Loucy (cell line): ENCODE results near the gene PRRC2B.

Experiments used
- H2AFZ ChIP-seq: fragments of 200-600 bp; sonication (generic); 2 replicates; pipeline ENCODE4 v1.6.0; 2016; ENCODE audit warnings: antibody characterized with exemption, mild to moderate bottlenecking, low read length, moderate library complexity
- H3F3A ChIP-seq: fragments of 200-600 bp; 2 replicates; pipeline ENCODE4 v1.6.0; 2016; ENCODE audit warnings: antibody characterized with exemption, low read depth, mild to moderate bottlenecking
- H3K27me3 ChIP-seq: fragments of 200-600 bp; sonication (generic); 2 replicates; pipeline ENCODE4 v1.6.1; 2014; ENCODE audit warnings: low read length, mild to moderate bottlenecking; ENCODE audit not compliant: insufficient read depth, poor library complexity, severe bottlenecking
- H3K36me3 ChIP-seq: fragments of 200-600 bp; sonication (generic); 2 replicates; pipeline ENCODE4 v1.6.1; 2016; ENCODE audit warnings: low read length; ENCODE audit not compliant: insufficient read depth
- H3K4me1 ChIP-seq: fragments of 200-600 bp; sonication (generic); 2 replicates; pipeline ENCODE4 v1.5.1; 2014; ENCODE audit warnings: low read length, mild to moderate bottlenecking; ENCODE audit not compliant: insufficient read depth, poor library complexity, severe bottlenecking
- H3K4me2 ChIP-seq: fragments of 200-600 bp; sonication (generic); 2 replicates; pipeline ENCODE4 v1.6.0; 2014; ENCODE audit warnings: antibody characterized with exemption, low read length, low read depth, mild to moderate bottlenecking; ENCODE audit not compliant: poor library complexity, severe bottlenecking
- H3K4me3 ChIP-seq: fragments of 200-600 bp; sonication (generic); 2 replicates; pipeline ENCODE4 v1.5.1; 2014; ENCODE audit warnings: low read length, mild to moderate bottlenecking, mixed read lengths; ENCODE audit not compliant: poor library complexity, severe bottlenecking
- H3K79me2 ChIP-seq: fragments of 200-600 bp; sonication (generic); 2 replicates; pipeline ENCODE4 v1.6.1; 2014; ENCODE audit warnings: low read length; ENCODE audit not compliant: insufficient read depth
- H3K9ac ChIP-seq: fragments of 200-600 bp; sonication (generic); 2 replicates; pipeline ENCODE4 v1.6.0; 2014; ENCODE audit warnings: mild to moderate bottlenecking, low read depth, low read length, moderate library complexity; ENCODE audit not compliant: poor library complexity, severe bottlenecking
- H3K9me2 ChIP-seq: fragments of 200-600 bp; sonication (generic); replicated peaks from 2 replicates; pipeline ENCODE4 v1.6.1; 2016; ENCODE audit warnings: low read depth, low read length, mixed read lengths
- H3K9me3 ChIP-seq: fragments of 200-600 bp; sonication (generic); 2 replicates; pipeline ENCODE4 v1.6.1; 2014; ENCODE audit warnings: mild to moderate bottlenecking, antibody characterized with exemption, low read length, low read depth; ENCODE audit not compliant: insufficient read depth
- H4K20me1 ChIP-seq: fragments of 200-600 bp; sonication (generic); 2 replicates; pipeline ENCODE4 v1.6.0; 2014; ENCODE audit warnings: antibody characterized with exemption, low read length, mild to moderate bottlenecking; ENCODE audit not compliant: insufficient read depth, poor library complexity, severe bottlenecking
- EZH2phosphoT487 ChIP-seq: fragments of 200-600 bp; IDR thresholded peaks from 2 replicates; pipeline ENCODE4 v1.6.1; 2018; ENCODE audit warnings: antibody characterized with exemption, mild to moderate bottlenecking, moderate library complexity, borderline replicate concordance
- TF ChIP-seq, protein P1 (sequence below): fragments of 200-600 bp; sonication (generic); conservative IDR thresholded peaks from 2 replicates; pipeline ENCODE4 v1.5.1; 2014; ENCODE audit warnings: mild to moderate bottlenecking, antibody characterized with exemption, low read length

PRRC2B gene

DNA sequence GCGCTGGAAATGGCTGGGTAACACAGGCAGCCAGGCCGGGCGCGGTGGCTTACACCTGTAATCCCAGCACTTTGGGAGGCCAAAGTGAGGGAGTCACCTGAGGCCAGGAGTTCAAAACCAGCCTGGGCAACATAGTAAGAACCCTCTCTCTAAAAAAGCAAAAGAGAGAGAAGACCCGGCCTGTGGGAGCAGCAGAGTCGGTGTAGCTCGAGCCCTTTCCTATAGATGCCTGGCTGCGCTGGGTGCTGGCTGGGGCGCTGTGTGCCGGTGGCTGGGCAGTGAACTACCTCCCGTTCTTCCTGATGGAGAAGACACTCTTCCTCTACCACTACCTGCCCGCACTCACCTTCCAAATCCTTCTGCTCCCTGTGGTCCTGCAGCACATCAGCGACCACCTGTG is 127.9 kb downstream of the PRRC2B start:
- no peaks in the 10 kb centered on the region for H3F3A ChIP-seq
- H3K9me3 ChIP-seq, result no peaks in the 10 kb centered on the region
- H2AFZ ChIP-seq, result no peak overlapping the region
- H3K79me2 ChIP-seq, result no peaks in the 10 kb centered on the region
- H4K20me1 ChIP-seq, result no peaks in the 10 kb centered on the region
- H3K9ac ChIP-seq, result no peak overlapping the region
- no peaks in the 10 kb centered on the region for H3K9me2 ChIP-seq
- H3K36me3 ChIP-seq, result peaks cover 59% of the 10 kb centered on the region; the same call in 1 of the 2 replicates
- no peak overlapping the region for H3K4me2 ChIP-seq
- H3K27me3 ChIP-seq, result no peaks in the 10 kb centered on the region
- no peaks in the 10 kb centered on the region for H3K4me1 ChIP-seq
- no peak for TF ChIP-seq EZH2phosphoT487
- TF ChIP-seq, protein P1, sequence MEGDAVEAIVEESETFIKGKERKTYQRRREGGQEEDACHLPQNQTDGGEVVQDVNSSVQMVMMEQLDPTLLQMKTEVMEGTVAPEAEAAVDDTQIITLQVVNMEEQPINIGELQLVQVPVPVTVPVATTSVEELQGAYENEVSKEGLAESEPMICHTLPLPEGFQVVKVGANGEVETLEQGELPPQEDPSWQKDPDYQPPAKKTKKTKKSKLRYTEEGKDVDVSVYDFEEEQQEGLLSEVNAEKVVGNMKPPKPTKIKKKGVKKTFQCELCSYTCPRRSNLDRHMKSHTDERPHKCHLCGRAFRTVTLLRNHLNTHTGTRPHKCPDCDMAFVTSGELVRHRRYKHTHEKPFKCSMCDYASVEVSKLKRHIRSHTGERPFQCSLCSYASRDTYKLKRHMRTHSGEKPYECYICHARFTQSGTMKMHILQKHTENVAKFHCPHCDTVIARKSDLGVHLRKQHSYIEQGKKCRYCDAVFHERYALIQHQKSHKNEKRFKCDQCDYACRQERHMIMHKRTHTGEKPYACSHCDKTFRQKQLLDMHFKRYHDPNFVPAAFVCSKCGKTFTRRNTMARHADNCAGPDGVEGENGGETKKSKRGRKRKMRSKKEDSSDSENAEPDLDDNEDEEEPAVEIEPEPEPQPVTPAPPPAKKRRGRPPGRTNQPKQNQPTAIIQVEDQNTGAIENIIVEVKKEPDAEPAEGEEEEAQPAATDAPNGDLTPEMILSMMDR, result no peak
- H3K4me3 ChIP-seq, result no peak overlapping the region

DNA sequence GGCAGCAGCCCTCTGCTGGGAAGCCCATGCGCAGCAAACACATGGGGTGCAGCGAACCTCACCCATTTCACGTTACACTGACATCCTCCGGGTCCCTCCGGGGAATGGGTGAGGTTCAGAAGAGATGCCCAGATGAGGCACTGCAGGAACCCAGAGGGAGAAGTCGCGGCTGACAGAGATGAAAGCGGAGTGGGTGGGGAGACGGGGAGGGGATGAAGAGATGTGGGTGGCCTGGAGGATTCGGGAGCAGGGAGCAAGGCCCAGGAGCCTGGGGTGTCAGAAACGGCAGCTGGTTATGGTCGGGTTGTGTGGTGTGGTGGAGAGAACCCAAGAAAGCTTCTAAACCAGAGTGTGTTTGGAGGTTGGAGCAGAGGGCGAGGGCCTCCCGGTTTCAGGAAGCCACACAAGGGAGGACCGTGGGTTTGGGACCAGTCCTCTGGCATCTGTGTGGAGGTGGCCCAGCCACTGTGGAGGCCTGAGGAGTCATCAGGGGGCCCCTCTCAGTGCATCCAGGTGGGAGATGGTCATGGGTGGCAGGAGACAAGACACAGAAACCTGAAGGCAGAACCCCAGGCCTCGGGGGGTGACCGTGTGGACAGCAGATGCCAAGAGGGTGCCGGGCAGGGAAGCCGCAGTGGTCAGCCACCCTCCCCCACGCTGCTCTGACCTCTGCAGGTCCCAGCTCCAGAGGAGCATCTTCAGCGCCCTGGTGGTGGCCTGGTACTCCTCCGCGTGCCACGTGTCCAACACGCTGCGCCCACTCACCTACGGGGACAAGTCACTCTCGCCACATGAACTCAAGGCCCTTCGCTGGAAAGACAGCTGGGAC is 128.6 kb downstream of the PRRC2B start:
- Histone ChIP-seq H2AFZ (no peak overlapping the region), H3K4me2 (no peak overlapping the region), H4K20me1 (no peaks in the 10 kb centered on the region), H3K9ac (no peak overlapping the region), H3K27me3 (no peaks in the 10 kb centered on the region), H3K79me2 (no peaks in the 10 kb centered on the region), H3K36me3 (peaks cover 59% of the 10 kb centered on the region; the same call in 1 of the 2 replicates), H3F3A (no peaks in the 10 kb centered on the region), H3K9me2 (no peaks in the 10 kb centered on the region), H3K4me1 (no peaks in the 10 kb centered on the region), H3K9me3 (no peaks in the 10 kb centered on the region), H3K4me3 (no peak overlapping the region)
- TF ChIP-seq EZH2phosphoT487, result no peak
- TF ChIP-seq, protein P1, result no peak

DNA sequence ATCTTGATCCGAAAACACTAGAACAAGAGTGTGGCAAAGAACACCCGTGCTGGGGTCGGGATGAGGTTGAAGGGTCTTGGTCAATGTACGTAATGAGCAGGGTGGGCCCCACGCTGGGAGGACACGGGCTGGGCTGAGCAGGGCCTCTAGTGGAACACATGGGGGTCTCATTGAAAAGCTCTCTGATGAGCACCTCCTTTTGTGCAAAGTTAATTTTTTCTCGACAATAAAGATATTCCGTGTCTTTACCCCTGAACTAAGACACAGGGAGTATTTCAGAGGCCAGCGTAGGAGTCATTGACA is 129.2 kb downstream of the PRRC2B start:
- Histone ChIP-seq H4K20me1 (no peaks in the 10 kb centered on the region), H3K79me2 (no peaks in the 10 kb centered on the region), H3K9me2 (no peaks in the 10 kb centered on the region), H3K36me3 (peaks cover 58% of the 10 kb centered on the region; the same call in 1 of the 2 replicates), H3K4me1 (no peaks in the 10 kb centered on the region), H3K9me3 (no peaks in the 10 kb centered on the region), H3K4me3 (no peak overlapping the region), H3F3A (no peaks in the 10 kb centered on the region), H3K27me3 (no peaks in the 10 kb centered on the region), H2AFZ (no peak overlapping the region), H3K9ac (no peak overlapping the region), H3K4me2 (no peak overlapping the region)
- TF ChIP-seq, protein P1, result no peak
- TF ChIP-seq EZH2phosphoT487, result no peak
